Heart left ventricle (tissue), 13 donors: ENCODE measurements around the gene ALPL.

Experiments used
- POLR2A ChIP-seq, 2 donors: fragments of 450-650 bp; IDR thresholded peaks; one replicate each; pipeline ENCODE4 v1.6.1; 2017; ENCODE audit warnings: antibody characterized with exemption in 2 of 2, mild to moderate bottlenecking in 2 of 2, moderate library complexity in 2 of 2
- TF ChIP-seq, protein P1 (sequence below), 12 donors: fragments of 200-600 bp; sonication (generic) in 4 of 12; IDR thresholded peaks; one replicate each; pipeline versions ENCODE4 v1.5.0 to v1.8.0; 2018 to 2022; ENCODE audit warnings: antibody characterized with exemption in 12 of 12, mild to moderate bottlenecking in 5 of 12
- donor health status: ischemic (EF 13 %, LVEDD 7.1; RV severe dilation, severe dysfunction).
- donor health status: DM: no; HTN: yes; CAD: no.
- donor health status: DM: no; HTN: no; CAD: no.
- donor health status: ischemic (EF 25% LVEDD 6.9; RV normal size, moderate dysfunction).
- donor health status: ischemic (EF 25% LVEDD 5.7; RV mildly dilated, moderate dysfunction).
- donor health status: ischemic (EF 35%, LVEDD 5.7; RV mildly dilated, moderate dysfunction).
- donor health status: nonischemic (EF 11% LVEDD 7.7; RV severe dilation, severe dysfunction).
- donor health status: DM: yes; HTN: yes; CAD: no.
- donor health status: PGD.
- donor health status: ischemic (EF 29% LVEDD 5.4; RV normal size, mild dysfunction).
- donor health status: nonischemic (EF 23%, LVEDD 6.1; RV moderate dilation, normal function).

- TF ChIP-seq, protein P1, sequence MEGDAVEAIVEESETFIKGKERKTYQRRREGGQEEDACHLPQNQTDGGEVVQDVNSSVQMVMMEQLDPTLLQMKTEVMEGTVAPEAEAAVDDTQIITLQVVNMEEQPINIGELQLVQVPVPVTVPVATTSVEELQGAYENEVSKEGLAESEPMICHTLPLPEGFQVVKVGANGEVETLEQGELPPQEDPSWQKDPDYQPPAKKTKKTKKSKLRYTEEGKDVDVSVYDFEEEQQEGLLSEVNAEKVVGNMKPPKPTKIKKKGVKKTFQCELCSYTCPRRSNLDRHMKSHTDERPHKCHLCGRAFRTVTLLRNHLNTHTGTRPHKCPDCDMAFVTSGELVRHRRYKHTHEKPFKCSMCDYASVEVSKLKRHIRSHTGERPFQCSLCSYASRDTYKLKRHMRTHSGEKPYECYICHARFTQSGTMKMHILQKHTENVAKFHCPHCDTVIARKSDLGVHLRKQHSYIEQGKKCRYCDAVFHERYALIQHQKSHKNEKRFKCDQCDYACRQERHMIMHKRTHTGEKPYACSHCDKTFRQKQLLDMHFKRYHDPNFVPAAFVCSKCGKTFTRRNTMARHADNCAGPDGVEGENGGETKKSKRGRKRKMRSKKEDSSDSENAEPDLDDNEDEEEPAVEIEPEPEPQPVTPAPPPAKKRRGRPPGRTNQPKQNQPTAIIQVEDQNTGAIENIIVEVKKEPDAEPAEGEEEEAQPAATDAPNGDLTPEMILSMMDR (IDR thresholded peaks at IDR 0.05), result no peak
- TF ChIP-seq POLR2A (IDR thresholded peaks at IDR 0.05), result no peak
Measured at GRCh38 chr1:21626921-21627339, 117.7 kb downstream of the ALPL start.
